Stimulated activated CD4-positive, alpha-beta T cell treated with anti-CD3 and anti-CD28 coated beads, Interleukin-12 subunit alpha, Interleukin-12 subunit beta, amount 100 ng/mL, for 4 hours (primary cell): ENCODE measurements around the gene PPP1R14D.

Source experiments
- DNase-seq: peaks from one replicate; pipeline ENCODE4 v3.0.0-alpha.2; 2020

Gene PPP1R14D

DNA sequence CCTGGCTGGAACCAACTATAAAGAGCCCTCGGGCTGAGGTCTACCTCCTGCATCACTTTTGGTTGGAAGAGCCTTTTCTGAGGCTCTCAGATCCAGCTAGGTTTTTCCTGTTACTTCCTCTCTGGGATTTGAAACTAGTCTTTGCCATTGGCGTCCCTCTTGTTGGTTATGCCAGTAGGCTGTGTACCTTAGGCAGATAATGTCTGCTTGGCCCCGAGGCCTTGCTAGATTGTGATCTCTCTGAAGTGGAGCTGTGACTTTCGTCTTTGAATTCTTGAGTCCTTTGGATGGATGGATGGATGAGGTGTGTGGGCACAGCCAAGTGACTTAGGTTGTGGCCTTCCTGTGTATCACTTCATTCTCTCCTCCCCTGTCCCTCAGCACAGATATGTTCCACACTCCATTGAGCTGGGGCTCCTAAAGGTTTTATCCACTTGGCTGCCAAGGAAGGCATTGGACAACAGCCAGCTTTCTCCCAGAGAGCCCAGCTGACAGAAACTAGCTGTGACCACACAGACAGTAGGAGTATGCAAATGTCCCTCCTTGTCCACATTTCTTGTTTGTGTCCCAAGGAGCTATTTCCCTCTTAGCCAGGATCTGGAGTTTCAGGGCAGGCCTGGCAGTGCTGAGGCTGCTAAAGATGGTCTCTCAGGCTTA lies 13.3 kb downstream of the PPP1R14D start:
- DNase-seq = no peak

DNA sequence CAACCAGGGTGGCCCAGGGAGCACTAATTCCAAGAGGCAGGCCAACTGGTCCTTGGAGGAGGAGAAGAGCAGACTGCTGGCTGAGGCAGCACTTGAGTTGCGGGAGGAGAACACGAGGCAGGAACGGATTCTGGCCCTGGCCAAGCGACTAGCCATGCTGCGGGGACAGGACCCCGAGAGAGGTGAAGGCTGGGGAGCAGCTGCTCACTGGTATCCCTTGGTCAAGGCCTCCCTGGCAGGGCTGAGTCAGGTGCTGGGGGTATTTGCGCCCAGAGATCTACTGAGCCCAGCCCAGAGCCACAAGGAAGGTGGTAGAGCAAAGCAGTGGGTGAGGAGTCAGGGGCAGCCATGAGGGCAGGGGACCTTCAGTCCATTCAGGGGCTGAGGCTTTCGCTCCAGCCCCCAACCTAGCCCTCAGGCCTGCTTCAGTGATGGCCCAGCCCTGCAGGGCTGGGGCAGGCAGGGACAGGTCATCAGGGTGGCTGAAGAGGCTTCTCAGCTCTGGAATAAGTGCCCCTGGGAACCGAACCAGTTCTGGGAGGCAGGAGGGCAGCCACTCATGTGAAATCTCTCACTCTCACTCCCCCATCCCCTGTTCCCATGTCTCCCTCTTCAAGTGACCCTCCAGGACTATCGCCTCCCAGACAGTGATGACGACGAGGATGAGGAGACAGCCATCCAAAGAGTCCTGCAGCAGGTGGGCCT lies 15.6 kb downstream of the PPP1R14D start:
- no peak for DNase-seq

GRCh38 chr15:40808861-40809450 lies 19.6 kb downstream of the PPP1R14D start:
- DNase-seq = no peak

DNA sequence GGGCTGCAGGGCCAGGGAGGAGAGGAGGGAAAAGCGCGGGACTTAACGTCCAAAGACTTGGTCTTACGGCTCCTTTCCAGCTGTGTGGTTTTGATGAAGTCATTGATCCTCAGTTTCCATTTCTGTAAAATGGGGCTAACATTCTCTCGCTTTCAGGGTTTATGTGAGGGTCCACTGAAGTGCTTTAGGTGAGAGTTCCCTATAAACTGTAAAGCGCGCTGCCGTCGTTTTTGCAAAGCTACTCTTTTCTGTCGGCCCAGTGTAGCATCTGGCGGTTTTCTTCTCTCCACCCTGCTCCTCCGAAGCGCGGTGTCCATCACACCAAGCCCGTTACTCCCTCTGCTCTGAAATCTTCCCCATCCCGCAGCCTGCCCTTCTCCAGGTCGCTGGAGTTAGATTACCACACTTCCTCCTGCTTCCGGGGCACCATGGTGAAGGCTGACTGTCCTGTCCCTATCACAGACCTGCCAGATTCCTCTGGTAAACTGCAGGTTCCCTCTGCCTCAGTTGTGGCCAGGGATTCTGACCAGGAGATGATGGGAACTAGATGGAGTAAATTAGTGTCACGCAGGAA lies 20.5 kb downstream of the PPP1R14D start:
- no peak for DNase-seq

GRCh38 chr15:40807028-40807887 lies 21.2 kb downstream of the PPP1R14D start, which contains the start of the genes DNAJC17 and ZFYVE19:
Gene DNAJC17 (minus strand): TSS chr15:40807473. CDS start chr15:40807446, 27 bp downstream.
Gene ZFYVE19 (plus strand): TSS chr15:40807089. CDS start chr15:40807590, 501 bp downstream.
- DNase-seq = peak; percentile 95

DNA sequence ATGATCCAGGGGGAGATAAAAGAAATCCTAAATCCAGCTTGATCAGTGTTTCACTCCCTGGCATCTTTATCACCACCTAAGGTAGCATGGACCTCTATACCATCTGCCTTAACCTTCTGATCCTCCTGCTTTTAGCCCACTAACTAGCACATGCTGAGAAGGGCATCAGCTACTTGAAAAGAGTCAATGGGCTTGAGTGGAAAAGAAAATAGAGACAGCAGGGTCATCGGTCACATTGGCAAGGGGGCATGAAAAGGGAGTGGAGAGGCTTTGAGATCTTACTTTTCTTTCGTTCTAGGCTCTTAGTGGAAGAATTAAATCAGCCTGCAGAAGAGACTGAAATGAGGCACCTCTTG lies 21.9 kb downstream of the PPP1R14D start:
- no peak for DNase-seq

DNA sequence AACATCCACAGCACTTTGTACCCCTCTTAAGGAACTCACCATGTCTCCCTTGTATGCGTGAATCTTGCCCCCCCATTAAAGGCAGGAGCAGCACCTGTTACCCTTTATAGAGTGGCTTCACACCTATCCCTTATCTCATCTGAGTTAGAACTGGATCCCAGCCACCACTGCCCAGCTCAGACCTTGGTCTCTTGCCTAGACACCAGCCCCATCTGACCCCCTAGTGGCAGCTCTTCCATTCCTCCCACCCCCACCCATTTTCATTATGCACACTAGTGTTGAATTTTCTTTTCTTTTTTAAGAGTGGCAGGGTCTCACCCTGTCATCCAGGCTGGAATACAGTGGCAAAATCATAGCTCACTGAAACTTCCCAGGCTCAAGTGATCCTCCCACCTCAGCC lies 24.8 kb downstream of the PPP1R14D start:
- DNase-seq = no peak

DNA sequence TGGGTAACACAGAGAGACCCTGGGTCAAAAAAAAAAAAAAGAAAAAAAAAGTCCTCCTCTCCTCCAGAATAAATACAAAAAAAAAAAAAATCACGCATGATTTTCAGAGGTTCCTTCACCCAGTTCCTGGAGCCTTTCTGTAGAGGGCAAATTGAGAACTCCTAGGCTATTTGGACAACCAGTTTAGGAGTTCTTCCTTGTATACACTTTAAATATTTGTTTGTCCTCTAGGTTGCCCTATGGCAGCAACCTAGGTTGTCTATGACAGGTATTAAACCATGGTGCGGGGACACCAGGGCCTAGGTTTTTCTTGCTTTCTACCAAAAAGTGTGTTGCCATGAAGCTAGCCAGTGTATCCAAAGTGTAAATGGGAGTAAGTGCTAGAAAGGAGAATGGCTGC lies 25.4 kb downstream of the PPP1R14D start:
- DNase-seq = no peak

GRCh38 chr15:40799523-40799922 lies 29.0 kb downstream of the PPP1R14D start:
- DNase-seq = no peak

- DNase-seq = no peak
Measured at GRCh38 chr15:40796512-40796911, 32.0 kb downstream of the PPP1R14D start.

DNA sequence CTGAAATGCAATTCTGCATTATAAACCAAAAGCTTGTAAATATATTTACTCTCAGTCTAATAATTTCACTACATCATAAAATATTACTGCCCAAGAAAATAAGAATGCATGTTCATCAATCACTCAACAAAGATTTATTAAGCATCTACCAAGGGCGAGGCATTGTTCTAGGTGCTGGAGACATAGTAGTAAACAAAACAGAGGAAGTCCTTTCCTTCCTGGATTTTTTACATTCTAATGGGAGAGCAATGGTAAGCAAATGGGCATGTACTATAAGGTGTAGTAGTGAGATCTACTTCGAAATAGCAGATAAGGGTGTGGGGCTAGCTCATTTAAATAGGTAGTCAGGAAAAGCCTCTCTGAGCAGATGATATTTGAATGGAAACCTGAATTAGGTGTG lies 32.5 kb downstream of the PPP1R14D start:
- no peak for DNase-seq

- no peak for DNase-seq
Measured at GRCh38 chr15:40793216-40793989, 35.1 kb downstream of the PPP1R14D start.

GRCh38 chr15:40792394-40792793 lies 36.1 kb downstream of the PPP1R14D start:
- DNase-seq = no peak

DNA sequence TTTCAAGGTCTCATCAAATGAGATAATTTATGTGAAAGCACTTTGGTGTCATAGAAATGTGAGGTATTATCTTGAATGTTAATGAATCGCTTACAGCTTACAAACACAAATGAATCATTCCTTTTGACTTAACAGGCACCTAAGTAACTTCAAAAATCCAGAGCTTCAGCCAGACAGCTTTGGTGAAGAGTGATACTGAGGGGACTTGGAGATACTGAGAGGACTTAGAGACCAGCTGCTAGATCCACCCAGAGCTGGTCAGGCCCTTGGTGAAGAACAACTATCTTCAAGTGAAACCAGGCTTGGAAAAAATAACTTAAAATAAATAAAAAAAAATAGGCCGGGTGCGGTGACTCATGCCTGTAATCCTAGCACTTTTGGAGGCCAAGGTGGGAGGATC lies 37.8 kb downstream of the PPP1R14D start:
- no peak for DNase-seq

GRCh38 chr15:40789999-40790398 lies 38.5 kb downstream of the PPP1R14D start:
- no peak for DNase-seq

DNA sequence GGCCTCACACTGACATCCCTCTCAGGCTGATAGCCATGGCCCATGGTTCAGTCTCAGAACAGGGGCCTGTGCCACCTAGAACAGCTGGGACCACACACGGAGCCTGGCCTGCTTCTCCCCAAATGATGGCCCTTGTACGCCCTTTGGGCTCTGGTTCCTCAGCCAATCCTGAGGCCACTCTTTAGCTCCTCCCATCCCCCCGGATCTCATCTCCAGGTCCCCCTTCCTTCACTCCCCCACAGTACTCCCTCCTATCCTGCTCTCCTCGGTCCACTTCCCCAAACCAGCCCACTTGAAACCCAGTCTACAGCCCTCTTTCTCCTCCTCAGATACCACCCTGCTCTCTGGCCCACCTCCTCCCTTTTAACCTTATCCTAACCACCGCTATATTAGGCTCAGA lies 39.4 kb downstream of the PPP1R14D start:
- DNase-seq = no peak

DNA sequence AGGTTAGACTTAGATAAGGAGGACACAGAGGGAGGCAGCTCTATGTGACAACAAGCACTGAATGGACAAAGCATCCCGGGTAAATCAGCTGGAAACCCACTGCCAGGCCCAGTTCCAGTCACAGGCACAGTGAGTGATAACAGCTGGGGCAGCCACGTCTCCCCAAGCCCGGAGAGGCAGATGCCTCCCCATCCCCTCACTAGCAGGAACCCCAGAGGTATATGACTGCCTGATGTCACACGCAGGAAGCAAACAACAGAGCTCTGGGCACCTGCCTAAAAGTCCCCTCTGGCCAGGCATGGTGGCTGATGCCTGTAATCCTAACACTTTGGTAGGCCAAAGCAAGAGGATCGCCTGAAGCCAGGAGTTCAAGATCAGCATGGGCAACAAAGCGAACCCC lies 40.5 kb downstream of the PPP1R14D start:
- no peak for DNase-seq

DNA sequence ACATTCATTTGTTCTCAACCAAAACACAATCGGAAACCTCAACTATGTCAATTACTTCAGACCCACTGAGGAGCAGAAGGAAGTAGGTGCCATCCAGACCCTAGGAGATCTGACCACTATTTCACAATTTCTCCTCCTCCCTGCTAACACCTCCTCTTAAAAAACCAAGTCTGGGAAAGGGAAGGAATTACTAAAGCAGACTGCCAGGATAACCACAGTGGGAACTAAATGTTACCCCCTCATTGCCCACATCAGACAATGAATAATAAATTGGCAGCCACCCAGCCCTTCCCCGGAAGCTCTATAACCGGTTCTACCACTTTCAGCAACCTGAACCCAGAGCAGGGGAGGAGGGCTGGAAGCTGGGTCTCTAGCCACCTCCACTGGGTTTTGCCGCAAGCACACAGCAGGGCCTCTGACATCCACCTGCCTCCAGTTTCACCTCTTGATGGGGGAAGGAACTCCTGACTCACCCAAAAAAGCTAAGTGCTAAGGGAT lies 41.1 kb downstream of the PPP1R14D start:
- DNase-seq = peak; percentile 60

DNA sequence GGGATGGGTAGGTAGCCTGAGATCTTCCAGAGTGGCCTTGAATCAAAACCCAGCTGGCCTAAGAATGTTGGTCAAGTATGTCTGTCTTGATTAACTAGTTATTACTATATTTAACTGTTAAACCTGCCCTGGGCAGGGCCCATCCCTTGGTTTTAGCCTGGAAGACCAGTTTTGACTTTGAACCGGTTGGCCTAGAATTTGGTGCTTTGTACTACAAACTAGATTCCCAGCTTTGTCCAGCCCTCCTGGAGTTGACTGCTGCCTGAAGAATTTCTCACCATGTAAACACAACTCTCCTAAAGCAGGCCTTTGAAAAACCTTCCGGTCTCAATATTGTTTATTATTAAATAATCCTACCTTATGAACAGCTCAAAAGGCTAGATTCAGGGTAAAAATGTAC lies 42.7 kb downstream of the PPP1R14D start:
- DNase-seq = no peak

GRCh38 chr15:40785164-40785563 lies 43.3 kb downstream of the PPP1R14D start:
- no peak for DNase-seq

DNA sequence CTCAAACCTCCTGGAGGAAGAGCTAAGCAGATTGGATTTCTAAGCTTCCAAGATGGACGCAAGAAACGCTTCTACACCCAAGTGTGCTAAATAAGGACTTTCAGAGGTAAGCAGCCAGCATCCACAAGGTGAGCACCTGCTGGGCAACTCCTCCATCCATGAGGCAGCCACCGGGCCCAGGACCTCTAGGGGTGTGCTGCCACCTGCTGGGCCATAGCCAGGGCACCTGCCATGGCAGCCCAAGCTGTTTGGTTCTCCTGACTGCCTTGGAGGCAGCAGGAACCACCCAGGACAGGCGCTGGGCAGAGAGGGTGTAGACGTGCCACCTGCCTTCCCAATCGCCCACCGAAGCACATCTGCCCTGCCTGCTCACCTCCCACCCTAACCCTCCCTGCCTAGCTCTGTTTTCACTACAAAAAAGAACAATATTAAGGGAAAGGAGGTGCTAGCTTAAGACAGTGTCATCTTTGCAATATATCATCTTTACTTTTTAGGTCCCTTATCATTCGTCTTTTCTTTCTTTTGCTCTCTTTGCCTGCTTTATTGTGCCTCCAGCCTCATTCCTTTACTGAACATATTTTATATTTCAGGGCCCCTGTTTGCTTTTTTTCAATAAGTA lies 45.8 kb downstream of the PPP1R14D start:
- DNase-seq = peak; percentile 77
